ENCODE data around the gene STOX2.

STOX2 gene

GRCh38 chr4:183993676-183994075 lies 88.6 kb downstream of the STOX2 start:
- ChIA-PET POLR2A (ENCODE audit: low non-redundant PET) (no interaction called here), CTCF (no interaction called here)
- no peak for DNase-seq (ENCODE audit: low spot score)
- no peak for TF ChIP-seq CTCF (conservative IDR thresholded peaks at IDR 0.05; ENCODE audit: low read depth)
- H3K27ac ChIP-seq = no peak overlapping the region

DNA sequence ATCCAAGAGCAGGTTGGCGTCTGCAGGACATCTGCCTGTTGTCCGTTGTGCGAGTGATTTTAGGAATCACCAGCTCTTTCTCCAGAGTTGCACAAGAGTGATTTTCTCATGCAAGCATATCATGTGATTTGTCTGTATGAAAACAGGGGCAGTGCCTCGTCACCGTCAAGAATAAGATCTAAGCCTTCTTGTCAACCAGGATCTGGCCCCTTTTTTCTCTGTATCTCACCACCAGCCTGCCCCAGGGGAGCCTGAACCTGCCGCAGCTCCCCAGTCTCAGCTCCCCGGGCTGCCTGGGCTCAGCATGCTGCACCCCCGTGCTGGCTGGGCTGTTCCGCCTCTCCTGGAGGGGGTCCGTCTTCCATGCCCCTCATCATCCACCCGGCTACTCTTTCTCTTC lies 90.5 kb downstream of the STOX2 start:
- ChIA-PET CTCF (no interaction called here), POLR2A (ENCODE audit: low non-redundant PET) (no interaction called here)
- H3K27ac ChIP-seq = no peak overlapping the region
- no peak for TF ChIP-seq CTCF (conservative IDR thresholded peaks at IDR 0.05; ENCODE audit: low read depth)
- no peak for DNase-seq (ENCODE audit: low spot score)

- no peak overlapping the region for H3K27ac ChIP-seq
- POLR2A ChIA-PET (ENCODE audit: low non-redundant PET) = no interaction called here
- no peak for DNase-seq (ENCODE audit: low spot score)
- no peak for TF ChIP-seq CTCF (conservative IDR thresholded peaks at IDR 0.05; ENCODE audit: low read depth)
- CTCF ChIA-PET = no interaction called here
These were observed 91.8 kb downstream of the STOX2 start for GRCh38 chr4:183996868-183997267.

DNA sequence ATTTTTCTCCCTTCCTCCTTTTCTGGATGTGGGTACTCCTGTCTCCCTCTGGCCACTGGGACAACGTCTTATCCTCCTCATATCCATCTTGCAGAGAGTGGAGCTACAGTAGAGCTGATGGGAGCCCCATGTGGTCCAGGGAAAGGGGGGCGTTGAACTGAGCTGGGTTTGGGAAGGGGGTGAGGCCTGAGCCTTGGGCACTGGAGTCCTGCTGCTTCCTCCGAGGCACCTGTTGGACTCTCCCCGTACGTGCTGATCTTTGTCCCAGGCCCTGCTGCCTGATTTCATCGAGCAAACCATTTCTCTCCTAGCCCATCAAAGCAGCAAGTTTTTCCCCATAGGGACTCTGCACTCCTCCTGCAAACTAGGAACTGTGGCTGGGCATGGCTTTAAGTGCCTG lies 94.3 kb downstream of the STOX2 start:
- ChIA-PET CTCF (interaction anchor here (0.5 to 1.1 kb wide), 2 partner anchors 68 to 169 kb away, joined by 5 to 6 read pairs; no protein-coding TSS in a partner anchor), POLR2A (ENCODE audit: low non-redundant PET) (no interaction called here)
- TF ChIP-seq CTCF (conservative IDR thresholded peaks at IDR 0.05; ENCODE audit: low read depth) = no peak
- no peak for DNase-seq (ENCODE audit: low spot score)
- no peak overlapping the region for H3K27ac ChIP-seq

GRCh38 chr4:184000457-184001396 lies 95.6 kb downstream of the STOX2 start:
- no peak for DNase-seq (ENCODE audit: low spot score)
- H3K27ac ChIP-seq = no peak overlapping the region
- ChIA-PET CTCF (interaction anchor here (0.6 kb wide), 1 partner anchor 56 kb away, joined by 3 read pairs; no protein-coding TSS in a partner anchor), POLR2A (ENCODE audit: low non-redundant PET) (no interaction called here)
- no peak for TF ChIP-seq CTCF (conservative IDR thresholded peaks at IDR 0.05; ENCODE audit: low read depth)

DNA sequence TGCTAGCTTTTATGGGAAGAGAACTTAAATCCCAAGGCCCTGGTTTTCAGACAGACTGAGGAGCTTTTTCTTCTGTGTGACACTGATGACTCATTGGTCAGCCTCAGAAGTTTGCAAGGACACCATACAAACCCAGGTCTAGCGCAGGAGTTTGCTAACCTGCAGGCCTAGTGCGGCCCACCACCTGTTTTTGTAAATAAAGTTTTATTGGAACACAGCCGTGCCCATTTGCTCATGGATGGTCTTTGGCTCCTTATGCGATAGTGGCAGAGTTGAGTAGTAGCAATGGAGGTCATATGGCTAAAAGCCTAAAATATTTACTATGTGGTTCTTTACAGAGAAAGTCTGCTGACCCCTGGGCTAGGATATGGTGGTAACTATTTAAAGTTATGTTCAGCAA lies 98.3 kb downstream of the STOX2 start:
- POLR2A ChIA-PET (ENCODE audit: low non-redundant PET) = no interaction called here
- H3K27ac ChIP-seq = no peak overlapping the region
- CTCF ChIA-PET = interaction anchor here (0.6 kb wide), 2 partner anchors 19 to 66 kb away, joined by 3 to 8 read pairs; no protein-coding TSS in a partner anchor
- no peak for DNase-seq (ENCODE audit: low spot score)
- no peak for TF ChIP-seq CTCF (conservative IDR thresholded peaks at IDR 0.05; ENCODE audit: low read depth)

Measured in RWPE1 (cell line).